IMR-90 (cell line): ENCODE data around the gene TPRX2. TPM values are rescaled to one million over a fixed set of nuclear protein-coding genes. Genes with fewer than 3 reads are reported as not detected.

Source experiments
- ATAC-seq: fragments of 200-7000 bp; cut with Tn5 transposase; 2 replicates; pipeline ENCODE4 v1.9.1; 2020; ENCODE audit warnings: low read depth, mild to moderate bottlenecking, moderate library complexity
- BruUV-seq: library from RNA; stranded (reverse); fragments of 400-500 nt; replicated peaks from 2 replicates; lab custom pipeline; 2021; lab: Mats Ljungman, UMichigan
- CTCF ChIA-PET: fragments of 300-600 bp; formaldehyde crosslinking; extraction: SDS; loops from one replicate; lab custom pipeline; 2021; ENCODE audit warnings: antibody characterized with exemption; lab: Yijun Ruan, JAX
- POLR2A ChIA-PET: fragments of 300-600 bp; sonication (Branson Sonifier 250); formaldehyde crosslinking; loops from one replicate; lab custom pipeline; 2022; ENCODE audit warnings: antibody characterized with exemption; ENCODE audit not compliant: unreplicated experiment; lab: Charles Lee
- DNase-seq: peaks from one replicate; pipeline ENCODE4 v3.0.0; 2013
- H2AFZ ChIP-seq: replicated peaks from 2 replicates; pipeline ENCODE3; 2013; ENCODE audit warnings: low read length, mild to moderate bottlenecking; ENCODE audit not compliant: poor library complexity
- H2AK5ac ChIP-seq: 2 replicates; pipeline ENCODE4 v1.6.1; 2013; ENCODE audit warnings: low read depth, low read length, inconsistent platforms
- H2AK9ac ChIP-seq: replicated peaks from 2 replicates; pipeline ENCODE3; 2013; ENCODE audit warnings: mild to moderate bottlenecking, low read depth, low read length, moderate library complexity; ENCODE audit not compliant: poor library complexity
- H2BK120ac ChIP-seq: 2 replicates; pipeline ENCODE4 v1.6.1; 2013; ENCODE audit warnings: low read depth, low read length, inconsistent platforms
- H2BK15ac ChIP-seq: 3 replicates; pipeline ENCODE4 v1.6.1; 2013; ENCODE audit warnings: low read depth, low read length, inconsistent platforms
- H2BK20ac ChIP-seq: 2 replicates; pipeline ENCODE4 v1.6.1; 2013; ENCODE audit warnings: low read depth, mild to moderate bottlenecking, inconsistent platforms, low read length, moderate library complexity
- H2BK5ac ChIP-seq: 2 replicates; pipeline ENCODE4 v1.6.1; 2013; ENCODE audit warnings: mild to moderate bottlenecking, low read depth, low read length, inconsistent platforms; ENCODE audit not compliant: poor library complexity, severe bottlenecking
- H3K14ac ChIP-seq: replicated peaks from 2 replicates; pipeline ENCODE4 v1.6.1; 2013; ENCODE audit warnings: low read depth, low read length, inconsistent platforms
- H3K18ac ChIP-seq: 2 replicates; pipeline ENCODE4 v1.6.1; 2013; ENCODE audit warnings: low read depth, low read length, control low read depth
- H3K23ac ChIP-seq: 2 replicates; pipeline ENCODE4 v1.6.1; 2013; ENCODE audit warnings: low read depth, low read length, inconsistent platforms
- H3K27ac ChIP-seq: 2 replicates; pipeline ENCODE4 v1.5.1; 2013; ENCODE audit warnings: mild to moderate bottlenecking, control low read depth, low read length; ENCODE audit not compliant: insufficient read depth
- H3K27me3 ChIP-seq: 2 replicates; pipeline ENCODE4 v1.6.1; 2013; ENCODE audit warnings: low read length; ENCODE audit not compliant: control insufficient read depth, insufficient read depth
- H3K36me3 ChIP-seq: 2 replicates; pipeline ENCODE4 v1.6.1; 2013; ENCODE audit warnings: low read length, mixed read lengths; ENCODE audit not compliant: control insufficient read depth, insufficient read depth
- H3K4ac ChIP-seq: 2 replicates; pipeline ENCODE4 v1.6.1; 2013; ENCODE audit warnings: low read depth, low read length, inconsistent platforms
- H3K4me1 ChIP-seq: 2 replicates; pipeline ENCODE4 v1.6.1; 2013; ENCODE audit warnings: low read length, mixed read lengths; ENCODE audit not compliant: control insufficient read depth, insufficient read depth
- H3K4me2 ChIP-seq: 2 replicates; pipeline ENCODE4 v1.6.1; 2013; ENCODE audit warnings: low read depth, mild to moderate bottlenecking, control low read depth, low read length, moderate library complexity
- H3K4me3 ChIP-seq: 2 replicates; pipeline ENCODE4 v1.5.1; 2013; ENCODE audit warnings: low read depth, mild to moderate bottlenecking, control low read depth, low read length, moderate library complexity; ENCODE audit not compliant: insufficient read depth
- H3K56ac ChIP-seq: 2 replicates; pipeline ENCODE4 v1.6.1; 2013; ENCODE audit warnings: low read length, inconsistent platforms; ENCODE audit not compliant: insufficient read depth; ENCODE audit errors: extremely low read depth
- H3K79me1 ChIP-seq, 2 experiments: 2 replicates each; pipeline ENCODE4 v1.6.1; 2013; ENCODE audit warnings: low read length in 2 of 2, inconsistent platforms in 1 of 2, low read depth in 1 of 2
- H3K9ac ChIP-seq: 2 replicates; pipeline ENCODE4 v1.6.1; 2013; ENCODE audit warnings: low read depth, low read length, control low read depth
- H3K9me1 ChIP-seq: 2 replicates; pipeline ENCODE4 v1.6.1; 2013; ENCODE audit warnings: low read length, inconsistent platforms; ENCODE audit not compliant: insufficient read depth
- H3K9me3 ChIP-seq: 2 replicates; pipeline ENCODE4 v1.6.1; 2013; ENCODE audit warnings: low read length; ENCODE audit not compliant: control insufficient read depth, insufficient read depth
- H4K20me1 ChIP-seq: 2 replicates; pipeline ENCODE4 v1.6.1; 2013; ENCODE audit warnings: low read length, inconsistent platforms; ENCODE audit not compliant: insufficient read depth
- H4K5ac ChIP-seq: 2 replicates; pipeline ENCODE4 v1.6.1; 2013; ENCODE audit warnings: mild to moderate bottlenecking, low read depth, low read length, control low read depth
- H4K8ac ChIP-seq, 2 experiments: 2 replicates each; pipeline ENCODE4 v1.6.1; 2013; ENCODE audit warnings: low read depth in 2 of 2, low read length in 2 of 2, control low read depth in 1 of 2, inconsistent platforms in 1 of 2
- H4K91ac ChIP-seq: 2 replicates; pipeline ENCODE4 v1.6.1; 2013; ENCODE audit warnings: low read depth, low read length, inconsistent platforms; ENCODE audit not compliant: insufficient read depth
- BHLHE40 ChIP-seq: fragments of 150-350 bp; IDR thresholded peaks from 2 replicates; pipeline ENCODE4 v1.6.1; 2016; ENCODE audit warnings: mild to moderate bottlenecking, low read depth, low read length
- CEBPB ChIP-seq: IDR thresholded peaks from 2 replicates; pipeline ENCODE4 v1.6.1; 2012; ENCODE audit warnings: low read depth, low read length, improper control_type of control experiment
- CHD1 ChIP-seq: IDR thresholded peaks from 2 replicates; pipeline ENCODE4 v1.6.1; 2012; ENCODE audit warnings: low read depth, low read length, improper control_type of control experiment
- FOS ChIP-seq: fragments of 150-350 bp; IDR thresholded peaks from 2 replicates; pipeline ENCODE4 v1.6.1; 2016; ENCODE audit warnings: low read depth, low read length
- MAFK ChIP-seq: IDR thresholded peaks from 2 replicates; pipeline ENCODE4 v1.6.1; 2012; ENCODE audit warnings: low read depth, low read length, improper control_type of control experiment
- MAZ ChIP-seq: IDR thresholded peaks from 2 replicates; pipeline ENCODE4 v1.6.1; 2012; ENCODE audit warnings: low read depth, mild to moderate bottlenecking, low read length, improper control_type of control experiment, moderate library complexity, borderline replicate concordance
- MXI1 ChIP-seq: IDR thresholded peaks from 2 replicates; pipeline ENCODE4 v1.6.1; 2012; ENCODE audit warnings: low read depth, mild to moderate bottlenecking, low read length, moderate library complexity, borderline replicate concordance
- NFE2L2 ChIP-seq: fragments of 150-350 bp; IDR thresholded peaks from 2 replicates; pipeline ENCODE4 v1.6.1; 2016; ENCODE audit warnings: low read depth, mild to moderate bottlenecking, low read length
- POLR2A ChIP-seq: IDR thresholded peaks from 2 replicates; pipeline ENCODE4 v1.6.1; 2012; ENCODE audit warnings: mild to moderate bottlenecking, low read depth, low read length
- RAD21 ChIP-seq: IDR thresholded peaks from 2 replicates; pipeline ENCODE4 v1.6.1; 2012; ENCODE audit warnings: low read length, improper control_type of control experiment
- RCOR1 ChIP-seq: IDR thresholded peaks from 2 replicates; pipeline ENCODE4 v1.6.1; 2012; ENCODE audit warnings: mild to moderate bottlenecking, low read length, improper control_type of control experiment; ENCODE audit not compliant: insufficient replicate concordance
- RFX5 ChIP-seq: IDR thresholded peaks from 2 replicates; pipeline ENCODE4 v1.8.0; 2012; ENCODE audit warnings: low read depth, mild to moderate bottlenecking, low read length, moderate library complexity
- SMC3 ChIP-seq: fragments of 150-350 bp; IDR thresholded peaks from 2 replicates; pipeline ENCODE4 v1.6.1; 2016; ENCODE audit warnings: low read depth, mild to moderate bottlenecking, antibody characterized with exemption, low read length, moderate library complexity
- USF2 ChIP-seq: fragments of 150-350 bp; IDR thresholded peaks from 2 replicates; pipeline ENCODE4 v1.6.1; 2017; ENCODE audit warnings: mild to moderate bottlenecking, antibody characterized with exemption, low read length, low read depth
- WGBS, 2 experiments: methylation state at CpG; one replicate each; pipeline versions ENCODE4 v1.1.5 to v1.1.7; 2013; ENCODE audit warnings: missing lambda C conversion rate in 2 of 2; ENCODE audit not compliant: insufficient read length in 1 of 2; ENCODE audit errors: extremely low coverage in 2 of 2; 5-methylcytosine and 5-hydroxymethylcytosine counted together
- dilution Hi-C: fragments of 300-500 bp; cut with HindIII; formaldehyde crosslinking; loops from one replicate; pipeline ENCODE4 v1.14.3; 2018; ENCODE audit warnings: low sequenced_read_pairs; ENCODE audit not compliant: unreplicated experiment
- in situ Hi-C: fragments of 300-500 bp; cut with MboI; formaldehyde crosslinking; loops from 3 replicates; pipeline ENCODE4 v1.14.3; 2019; ENCODE audit warnings: low sequenced_read_pairs, inconsistent platforms, mixed read lengths
- intact Hi-C: fragments of 100-400 bp; cut with micrococcal nuclease; formaldehyde crosslinking; loops from 2 replicates; pipeline ENCODE4 v1.10.0; 2022
- polyA plus RNA-seq, 3 experiments: library from polyadenylated mRNA; depleted of rRNA; stranded (reverse); fragments of >200 nt; gene quantifications; 2 replicates each; pipeline ENCODE4 v1.2.3, GENCODE V29; 2012; ENCODE audit warnings: low replicate concordance in 1 of 3
- total RNA-seq: library from RNA; depleted of rRNA; stranded (reverse); fragments of >200 nt; gene quantifications from 2 replicates; pipeline ENCODE4 v1.2.3, GENCODE V29; 2012
- TF ChIP-seq, protein P1 (sequence below): conservative IDR thresholded peaks from 2 replicates; pipeline ENCODE4 v1.5.1; 2012; ENCODE audit warnings: mild to moderate bottlenecking, low read depth, low read length, improper control_type of control experiment
- TF ChIP-seq, protein P2 (sequence below): fragments of 150-350 bp; IDR thresholded peaks from 2 replicates; pipeline ENCODE4 v1.6.1; 2016; ENCODE audit warnings: low read depth, mild to moderate bottlenecking, low read length, moderate library complexity, borderline replicate concordance

Gene TPRX2
- total and polyA plus RNA-seq, 2 of the 4 experiments (the other 2 are of a cell fraction): not detected

DNA sequence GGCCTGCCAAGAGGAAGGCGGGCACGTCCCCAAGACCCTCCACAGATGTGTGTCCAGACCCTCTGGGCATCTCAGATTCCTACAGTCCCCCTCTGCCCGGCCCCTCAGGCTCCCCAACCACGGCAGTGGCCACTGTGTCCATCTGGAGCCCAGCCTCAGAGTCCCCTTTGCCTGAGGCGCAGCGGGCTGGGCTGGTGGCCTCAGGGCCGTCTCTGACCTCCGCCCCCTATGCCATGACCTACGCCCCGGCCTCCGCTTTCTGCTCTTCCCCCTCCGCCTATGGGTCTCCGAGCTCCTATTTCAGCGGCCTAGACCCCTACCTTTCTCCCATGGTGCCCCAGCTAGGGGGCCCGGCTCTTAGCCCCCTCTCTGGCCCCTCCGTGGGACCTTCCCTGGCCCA is 19.6 kb upstream of the TPRX2 start:
- no peaks in the 10 kb centered on the region for H4K20me1 ChIP-seq
- WGBS, 2 experiments: 29% methylated on average over 13 of the region's 16 CpGs; no CpG with 5 or more reads in 1 of the 2 experiments
- ATAC-seq (no peak), DNase-seq (no peak)
- no peak overlapping the region for H4K91ac ChIP-seq
- no peak overlapping the region for H3K9ac ChIP-seq
- no peak overlapping the region for H2BK120ac ChIP-seq
- H2AK9ac ChIP-seq: no peak overlapping the region
- H3K56ac ChIP-seq: no peak overlapping the region
- H3K79me1 ChIP-seq: no peaks in the 10 kb centered on the region
- BruUV-seq: no TSS peak
- ChIA-PET POLR2A (no interaction called here), CTCF (no interaction called here)
- in situ Hi-C loops: no loop called here
- no peak overlapping the region for H3K27ac ChIP-seq
- intact Hi-C loops: no loop called here
- no peaks in the 10 kb centered on the region for H3K9me3 ChIP-seq
- H3K18ac ChIP-seq: no peak overlapping the region
- no peak overlapping the region for H3K4me3 ChIP-seq
- no peak overlapping the region for H2BK15ac ChIP-seq
- H3K27me3 ChIP-seq: peaks cover 15% of the 10 kb centered on the region
- no peak overlapping the region for H3K4ac ChIP-seq
- TF ChIP-seq SMC3 (no peak), MAFK (no peak), MXI1 (no peak), USF2 (no peak), POLR2A (no peak), CHD1 (no peak), RFX5 (no peak), FOS (no peak), MAZ (no peak), NFE2L2 (no peak), CEBPB (no peak), RAD21 (no peak), RCOR1 (no peak), BHLHE40 (no peak)
- TF ChIP-seq, protein P1, sequence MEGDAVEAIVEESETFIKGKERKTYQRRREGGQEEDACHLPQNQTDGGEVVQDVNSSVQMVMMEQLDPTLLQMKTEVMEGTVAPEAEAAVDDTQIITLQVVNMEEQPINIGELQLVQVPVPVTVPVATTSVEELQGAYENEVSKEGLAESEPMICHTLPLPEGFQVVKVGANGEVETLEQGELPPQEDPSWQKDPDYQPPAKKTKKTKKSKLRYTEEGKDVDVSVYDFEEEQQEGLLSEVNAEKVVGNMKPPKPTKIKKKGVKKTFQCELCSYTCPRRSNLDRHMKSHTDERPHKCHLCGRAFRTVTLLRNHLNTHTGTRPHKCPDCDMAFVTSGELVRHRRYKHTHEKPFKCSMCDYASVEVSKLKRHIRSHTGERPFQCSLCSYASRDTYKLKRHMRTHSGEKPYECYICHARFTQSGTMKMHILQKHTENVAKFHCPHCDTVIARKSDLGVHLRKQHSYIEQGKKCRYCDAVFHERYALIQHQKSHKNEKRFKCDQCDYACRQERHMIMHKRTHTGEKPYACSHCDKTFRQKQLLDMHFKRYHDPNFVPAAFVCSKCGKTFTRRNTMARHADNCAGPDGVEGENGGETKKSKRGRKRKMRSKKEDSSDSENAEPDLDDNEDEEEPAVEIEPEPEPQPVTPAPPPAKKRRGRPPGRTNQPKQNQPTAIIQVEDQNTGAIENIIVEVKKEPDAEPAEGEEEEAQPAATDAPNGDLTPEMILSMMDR: no peak
- TF ChIP-seq, protein P2, sequence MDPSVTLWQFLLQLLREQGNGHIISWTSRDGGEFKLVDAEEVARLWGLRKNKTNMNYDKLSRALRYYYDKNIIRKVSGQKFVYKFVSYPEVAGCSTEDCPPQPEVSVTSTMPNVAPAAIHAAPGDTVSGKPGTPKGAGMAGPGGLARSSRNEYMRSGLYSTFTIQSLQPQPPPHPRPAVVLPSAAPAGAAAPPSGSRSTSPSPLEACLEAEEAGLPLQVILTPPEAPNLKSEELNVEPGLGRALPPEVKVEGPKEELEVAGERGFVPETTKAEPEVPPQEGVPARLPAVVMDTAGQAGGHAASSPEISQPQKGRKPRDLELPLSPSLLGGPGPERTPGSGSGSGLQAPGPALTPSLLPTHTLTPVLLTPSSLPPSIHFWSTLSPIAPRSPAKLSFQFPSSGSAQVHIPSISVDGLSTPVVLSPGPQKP: no peak
- no peak overlapping the region for H3K23ac ChIP-seq
- H4K5ac ChIP-seq: no peak overlapping the region
- no peak overlapping the region for H3K14ac ChIP-seq
- H2BK20ac ChIP-seq: no peak overlapping the region
- H3K4me2 ChIP-seq: no peak overlapping the region
- H2AK5ac ChIP-seq: no peak overlapping the region
- H3K4me1 ChIP-seq: no peaks in the 10 kb centered on the region
- no peak overlapping the region for H4K8ac ChIP-seq
- no peaks in the 10 kb centered on the region for H3K36me3 ChIP-seq
- H2AFZ ChIP-seq: no peak overlapping the region
- H2BK5ac ChIP-seq: no peak overlapping the region
- H3K9me1 ChIP-seq: no peaks in the 10 kb centered on the region
- dilution Hi-C loops: no loop called here
